Stimulated activated effector memory CD8-positive, alpha-beta T cell treated with anti-CD3 and anti-CD28 coated beads, Interleukin-12 subunit alpha, Interleukin-12 subunit beta, amount 100 ng/mL, for 72 hours (primary cell): ENCODE results near the gene NR3C1.

Experiments used
- ATAC-seq: fragments of 150-1000 bp; cut with Tn5 transposase; 2 replicates; pipeline ENCODE4 v1.10.0; 2021
- DNase-seq, 2 donors: peaks; one replicate each; pipeline ENCODE4 v3.0.0; 2021 to 2022; ENCODE audit warnings: low spot score in 2 of 2
- H3K27ac Mint-ChIP-seq: one replicate; pipeline ENCODE4 v1.8.0; 2022; ENCODE audit warnings: mild to moderate bottlenecking, mixed read lengths
- H3K36me3 Mint-ChIP-seq: one replicate; pipeline ENCODE4 v1.8.0; 2022; ENCODE audit warnings: mild to moderate bottlenecking, mixed read lengths
- H3K4me1 Mint-ChIP-seq: one replicate; pipeline ENCODE4 v1.8.0; 2022; ENCODE audit warnings: mixed read lengths
- H3K4me3 Mint-ChIP-seq: one replicate; pipeline ENCODE4 v1.8.0; 2022; ENCODE audit warnings: mild to moderate bottlenecking, mixed read lengths
- H3K9me3 Mint-ChIP-seq: one replicate; pipeline ENCODE4 v1.8.0; 2022; ENCODE audit warnings: mixed read lengths

The NR3C1 gene

GRCh38 chr5:143403593-143404415 is at the start of gene NR3C1:
TSS of gene NR3C1 (minus strand) at chr5:143403686. CDS start at chr5:143400839, 2,847 bp downstream.
- H3K4me1 Mint-ChIP-seq: peaks cover 33% of the 10 kb centered on the region
- H3K27ac Mint-ChIP-seq: peak within 1 kb of the TSS; percentile 99
- ATAC-seq: peak; percentile 83
- peak within 1 kb of the TSS; percentile 83 for H3K4me3 Mint-ChIP-seq
- peaks cover 52% of the 10 kb centered on the region for H3K36me3 Mint-ChIP-seq
- no peaks in the 10 kb centered on the region for H3K9me3 Mint-ChIP-seq
- DNase-seq: peak; percentile 78 to 94

- Mint-ChIP-seq H3K27ac (no peak overlapping the region), H3K4me3 (no peak overlapping the region), H3K4me1 (peaks cover 35% of the 10 kb centered on the region), H3K9me3 (peaks cover 2% of the 10 kb centered on the region), H3K36me3 (no peaks in the 10 kb centered on the region)
- DNase-seq: no peak
- ATAC-seq: no peak
These were observed 46.3 kb upstream of the NR3C1 start for GRCh38 chr5:143449772-143450171.

- Mint-ChIP-seq H3K36me3 (no peaks in the 10 kb centered on the region), H3K27ac (peak overlapping the region; percentile 82), H3K4me1 (peaks cover 35% of the 10 kb centered on the region), H3K9me3 (peaks cover 2% of the 10 kb centered on the region), H3K4me3 (no peak overlapping the region)
- ATAC-seq (peak; percentile 50), DNase-seq (no peak)
These were observed 45.0 kb upstream of the NR3C1 start for GRCh38 chr5:143448518-143448917.

- Mint-ChIP-seq H3K36me3 (no peaks in the 10 kb centered on the region), H3K4me3 (peak overlapping the region; percentile 25), H3K4me1 (peaks cover 35% of the 10 kb centered on the region), H3K9me3 (peaks cover 2% of the 10 kb centered on the region), H3K27ac (peak overlapping the region; percentile 82)
- DNase-seq (no peak), ATAC-seq (peak; percentile 82)
These were observed 44.5 kb upstream of the NR3C1 start for GRCh38 chr5:143447983-143448382.

- ATAC-seq (peak; percentile 89), DNase-seq (no peak)
- Mint-ChIP-seq H3K36me3 (no peaks in the 10 kb centered on the region), H3K27ac (no peak overlapping the region), H3K4me1 (peaks cover 35% of the 10 kb centered on the region), H3K4me3 (no peak overlapping the region), H3K9me3 (no peaks in the 10 kb centered on the region)
These were observed 43.2 kb upstream of the NR3C1 start for GRCh38 chr5:143446535-143447226.

- ATAC-seq (no peak), DNase-seq (no peak)
- no peaks in the 10 kb centered on the region for H3K36me3 Mint-ChIP-seq
- H3K4me3 Mint-ChIP-seq: no peak overlapping the region
- H3K4me1 Mint-ChIP-seq: peaks cover 35% of the 10 kb centered on the region
- no peak overlapping the region for H3K27ac Mint-ChIP-seq
- no peaks in the 10 kb centered on the region for H3K9me3 Mint-ChIP-seq
These were observed 42.3 kb upstream of the NR3C1 start for GRCh38 chr5:143445776-143446175.

- DNase-seq (no peak), ATAC-seq (no peak)
- Mint-ChIP-seq H3K36me3 (no peaks in the 10 kb centered on the region), H3K4me3 (no peak overlapping the region), H3K4me1 (peaks cover 30% of the 10 kb centered on the region), H3K27ac (no peak overlapping the region), H3K9me3 (no peaks in the 10 kb centered on the region)
These were observed 39.8 kb upstream of the NR3C1 start for GRCh38 chr5:143443330-143443729.

GRCh38 chr5:143442385-143442784 is 38.9 kb upstream of the NR3C1 start:
- Mint-ChIP-seq H3K4me3 (no peak overlapping the region), H3K27ac (no peak overlapping the region), H3K9me3 (no peaks in the 10 kb centered on the region), H3K4me1 (peaks cover 29% of the 10 kb centered on the region), H3K36me3 (no peaks in the 10 kb centered on the region)
- DNase-seq (no peak), ATAC-seq (no peak)

- ATAC-seq (no peak), DNase-seq (no peak)
- Mint-ChIP-seq H3K4me3 (no peak overlapping the region), H3K36me3 (no peaks in the 10 kb centered on the region), H3K9me3 (no peaks in the 10 kb centered on the region), H3K4me1 (peaks cover 24% of the 10 kb centered on the region), H3K27ac (no peak overlapping the region)
These were observed 37.1 kb upstream of the NR3C1 start for GRCh38 chr5:143440448-143441115.

GRCh38 chr5:143437666-143438273 is 34.3 kb upstream of the NR3C1 start:
- H3K36me3 Mint-ChIP-seq: no peaks in the 10 kb centered on the region
- ATAC-seq: no peak
- H3K27ac Mint-ChIP-seq: peak overlapping the region; percentile 63
- peaks cover 45% of the 10 kb centered on the region for H3K4me1 Mint-ChIP-seq
- H3K9me3 Mint-ChIP-seq: no peaks in the 10 kb centered on the region
- H3K4me3 Mint-ChIP-seq: no peak overlapping the region
- no peak for DNase-seq

GRCh38 chr5:143436871-143437270 is 33.4 kb upstream of the NR3C1 start:
- ATAC-seq (peak; percentile 96), DNase-seq (no peak)
- Mint-ChIP-seq H3K4me3 (peak overlapping the region; percentile 21), H3K27ac (peak overlapping the region; percentile 49), H3K36me3 (no peaks in the 10 kb centered on the region), H3K4me1 (peaks cover 51% of the 10 kb centered on the region), H3K9me3 (no peaks in the 10 kb centered on the region)

- Mint-ChIP-seq H3K9me3 (no peaks in the 10 kb centered on the region), H3K4me3 (peak overlapping the region; percentile 65), H3K4me1 (peaks cover 61% of the 10 kb centered on the region), H3K27ac (peak overlapping the region; percentile 64), H3K36me3 (no peaks in the 10 kb centered on the region)
- DNase-seq (no peak), ATAC-seq (peak; percentile 14)
These were observed 31.7 kb upstream of the NR3C1 start for GRCh38 chr5:143435210-143435657.

GRCh38 chr5:143434261-143435209 is 31.0 kb upstream of the NR3C1 start:
- H3K4me1 Mint-ChIP-seq: peaks cover 61% of the 10 kb centered on the region
- peak overlapping the region; percentile 64 for H3K27ac Mint-ChIP-seq
- ATAC-seq: peak; percentile 53
- H3K36me3 Mint-ChIP-seq: no peaks in the 10 kb centered on the region
- H3K4me3 Mint-ChIP-seq: peak overlapping the region; percentile 65
- H3K9me3 Mint-ChIP-seq: no peaks in the 10 kb centered on the region
- no peak for DNase-seq

- H3K36me3 Mint-ChIP-seq: no peaks in the 10 kb centered on the region
- no peak for ATAC-seq
- peak overlapping the region; percentile 65 for H3K4me3 Mint-ChIP-seq
- DNase-seq: no peak
- H3K4me1 Mint-ChIP-seq: peaks cover 61% of the 10 kb centered on the region
- H3K27ac Mint-ChIP-seq: peak overlapping the region; percentile 64
- no peaks in the 10 kb centered on the region for H3K9me3 Mint-ChIP-seq
These were observed 30.2 kb upstream of the NR3C1 start for GRCh38 chr5:143433670-143434069.
